ENCODE results near the gene KNTC1.
"Not testable (repeated sequence)": the region's sequence is repeated elsewhere in the genome, so short reads cannot be mapped to it uniquely, and the experiment has no call there.

KNTC1 gene

GRCh38 chr12:122570006-122570405 is 43.0 kb downstream of the KNTC1 start:
- not testable (repeated sequence) for H3K4me1 ChIP-seq (ENCODE audit: control insufficient read depth in 1 of 2, insufficient read depth in 2 of 2, low read length in 2 of 2); H3K27ac ChIP-seq (ENCODE audit: low read length); H3K27me3 ChIP-seq (ENCODE audit: low read depth, low read length); H3K4me3 ChIP-seq (ENCODE audit: low read depth in 1 of 2, low read length in 2 of 2); H3K9me3 ChIP-seq (ENCODE audit: control insufficient read depth in 1 of 2, low read length in 2 of 2)
- peaks cover 7 to 13% of the 10 kb centered on the region in 2 donors for H3K36me3 ChIP-seq (ENCODE audit: control insufficient read depth in 1 of 2, insufficient read depth in 2 of 2, low read length in 2 of 2)

GRCh38 chr12:122571821-122572220 is 44.8 kb downstream of the KNTC1 start:
- Histone ChIP-seq H3K4me3 (ENCODE audit: low read depth in 1 of 2, low read length in 2 of 2) (no peak overlapping the region), H3K9me3 (ENCODE audit: control insufficient read depth in 1 of 2, low read length in 2 of 2) (no peaks in the 10 kb centered on the region), H3K36me3 (ENCODE audit: control insufficient read depth in 1 of 2, insufficient read depth in 2 of 2, low read length in 2 of 2) (peaks cover 17 to 23% of the 10 kb centered on the region in 2 donors), H3K27ac (ENCODE audit: low read length) (no peak overlapping the region), H3K27me3 (ENCODE audit: low read depth, low read length) (no peaks in the 10 kb centered on the region), H3K4me1 (ENCODE audit: control insufficient read depth in 1 of 2, insufficient read depth in 2 of 2, low read length in 2 of 2) (no peaks in the 10 kb centered on the region)

GRCh38 chr12:122583294-122583693 is 56.2 kb downstream of the KNTC1 start:
- not testable (repeated sequence) for H3K27ac ChIP-seq (ENCODE audit: low read length); H3K4me3 ChIP-seq (ENCODE audit: low read depth in 1 of 2, low read length in 2 of 2); H3K27me3 ChIP-seq (ENCODE audit: low read depth, low read length); H3K4me1 ChIP-seq (ENCODE audit: control insufficient read depth in 1 of 2, insufficient read depth in 2 of 2, low read length in 2 of 2); H3K36me3 ChIP-seq (ENCODE audit: control insufficient read depth in 1 of 2, insufficient read depth in 2 of 2, low read length in 2 of 2); H3K9me3 ChIP-seq (ENCODE audit: control insufficient read depth in 1 of 2, low read length in 2 of 2)

- Histone ChIP-seq H3K9me3 (ENCODE audit: control insufficient read depth in 1 of 2, low read length in 2 of 2) (no peaks in the 10 kb centered on the region), H3K27me3 (ENCODE audit: low read depth, low read length) (no peaks in the 10 kb centered on the region), H3K36me3 (ENCODE audit: control insufficient read depth in 1 of 2, insufficient read depth in 2 of 2, low read length in 2 of 2) (peaks cover 5 to 8% of the 10 kb centered on the region in 2 donors), H3K27ac (ENCODE audit: low read length) (no peak overlapping the region), H3K4me1 (ENCODE audit: control insufficient read depth in 1 of 2, insufficient read depth in 2 of 2, low read length in 2 of 2) (no peaks in the 10 kb centered on the region), H3K4me3 (ENCODE audit: low read depth in 1 of 2, low read length in 2 of 2) (no peak overlapping the region)
Observed at GRCh38 chr12:122584177-122584863, 57.3 kb downstream of the KNTC1 start.

GRCh38 chr12:122590990-122591389 is 63.9 kb downstream of the KNTC1 start:
- H3K36me3 ChIP-seq (ENCODE audit: control insufficient read depth in 1 of 2, insufficient read depth in 2 of 2, low read length in 2 of 2), result peaks cover 0 to 12% of the 10 kb centered on the region in 2 donors
- H3K4me1 ChIP-seq (ENCODE audit: control insufficient read depth in 1 of 2, insufficient read depth in 2 of 2, low read length in 2 of 2), result no peaks in the 10 kb centered on the region
- H3K4me3 ChIP-seq (ENCODE audit: low read depth in 1 of 2, low read length in 2 of 2), result no peak overlapping the region
- H3K27me3 ChIP-seq (ENCODE audit: low read depth, low read length), result no peaks in the 10 kb centered on the region
- no peak overlapping the region for H3K27ac ChIP-seq (ENCODE audit: low read length)
- no peaks in the 10 kb centered on the region for H3K9me3 ChIP-seq (ENCODE audit: control insufficient read depth in 1 of 2, low read length in 2 of 2)

- not testable (repeated sequence) for H3K4me3 ChIP-seq (ENCODE audit: low read depth in 1 of 2, low read length in 2 of 2); H3K27me3 ChIP-seq (ENCODE audit: low read depth, low read length); H3K4me1 ChIP-seq (ENCODE audit: control insufficient read depth in 1 of 2, insufficient read depth in 2 of 2, low read length in 2 of 2); H3K9me3 ChIP-seq (ENCODE audit: control insufficient read depth in 1 of 2, low read length in 2 of 2); H3K27ac ChIP-seq (ENCODE audit: low read length)
- peaks cover 0 to 12% of the 10 kb centered on the region in 2 donors for H3K36me3 ChIP-seq (ENCODE audit: control insufficient read depth in 1 of 2, insufficient read depth in 2 of 2, low read length in 2 of 2)
Observed at GRCh38 chr12:122591966-122592365, 64.9 kb downstream of the KNTC1 start.

GRCh38 chr12:122592543-122592942 is 65.5 kb downstream of the KNTC1 start:
- H3K27ac ChIP-seq (ENCODE audit: low read length); H3K9me3 ChIP-seq (ENCODE audit: control insufficient read depth in 1 of 2, low read length in 2 of 2); H3K4me1 ChIP-seq (ENCODE audit: control insufficient read depth in 1 of 2, insufficient read depth in 2 of 2, low read length in 2 of 2); H3K27me3 ChIP-seq (ENCODE audit: low read depth, low read length); H3K4me3 ChIP-seq (ENCODE audit: low read depth in 1 of 2, low read length in 2 of 2): not testable (repeated sequence)
- H3K36me3 ChIP-seq (ENCODE audit: control insufficient read depth in 1 of 2, insufficient read depth in 2 of 2, low read length in 2 of 2), result peaks cover 0 to 12% of the 10 kb centered on the region in 2 donors

- Histone ChIP-seq H3K9me3 (ENCODE audit: control insufficient read depth in 1 of 2, low read length in 2 of 2) (no peaks in the 10 kb centered on the region), H3K4me3 (ENCODE audit: low read depth in 1 of 2, low read length in 2 of 2) (no peak overlapping the region), H3K36me3 (ENCODE audit: control insufficient read depth in 1 of 2, insufficient read depth in 2 of 2, low read length in 2 of 2) (peaks cover 0 to 12% of the 10 kb centered on the region in 2 donors), H3K4me1 (ENCODE audit: control insufficient read depth in 1 of 2, insufficient read depth in 2 of 2, low read length in 2 of 2) (no peaks in the 10 kb centered on the region), H3K27me3 (ENCODE audit: low read depth, low read length) (no peaks in the 10 kb centered on the region), H3K27ac (ENCODE audit: low read length) (no peak overlapping the region)
Observed at GRCh38 chr12:122593910-122594309, 66.9 kb downstream of the KNTC1 start.

GRCh38 chr12:122596838-122597237 is 69.8 kb downstream of the KNTC1 start:
- no peaks in the 10 kb centered on the region for H3K4me1 ChIP-seq (ENCODE audit: control insufficient read depth in 1 of 2, insufficient read depth in 2 of 2, low read length in 2 of 2)
- peaks cover 0 to 4% of the 10 kb centered on the region in 2 donors for H3K36me3 ChIP-seq (ENCODE audit: control insufficient read depth in 1 of 2, insufficient read depth in 2 of 2, low read length in 2 of 2)
- no peak overlapping the region for H3K27ac ChIP-seq (ENCODE audit: low read length)
- no peaks in the 10 kb centered on the region for H3K9me3 ChIP-seq (ENCODE audit: control insufficient read depth in 1 of 2, low read length in 2 of 2)
- H3K4me3 ChIP-seq (ENCODE audit: low read depth in 1 of 2, low read length in 2 of 2), result no peak overlapping the region
- no peaks in the 10 kb centered on the region for H3K27me3 ChIP-seq (ENCODE audit: low read depth, low read length)

GRCh38 chr12:122602456-122602855 is 75.4 kb downstream of the KNTC1 start:
- no peaks in the 10 kb centered on the region for H3K9me3 ChIP-seq (ENCODE audit: control insufficient read depth in 1 of 2, low read length in 2 of 2)
- H3K4me1 ChIP-seq (ENCODE audit: control insufficient read depth in 1 of 2, insufficient read depth in 2 of 2, low read length in 2 of 2), result no peaks in the 10 kb centered on the region
- H3K27ac ChIP-seq (ENCODE audit: low read length), result no peak overlapping the region
- H3K36me3 ChIP-seq (ENCODE audit: control insufficient read depth in 1 of 2, insufficient read depth in 2 of 2, low read length in 2 of 2), result peaks cover 3 to 5% of the 10 kb centered on the region in 2 donors
- H3K4me3 ChIP-seq (ENCODE audit: low read depth in 1 of 2, low read length in 2 of 2), result no peak overlapping the region
- H3K27me3 ChIP-seq (ENCODE audit: low read depth, low read length), result no peaks in the 10 kb centered on the region

- Histone ChIP-seq H3K4me3 (ENCODE audit: low read depth in 1 of 2, low read length in 2 of 2) (no peak overlapping the region), H3K4me1 (ENCODE audit: control insufficient read depth in 1 of 2, insufficient read depth in 2 of 2, low read length in 2 of 2) (no peaks in the 10 kb centered on the region), H3K36me3 (ENCODE audit: control insufficient read depth in 1 of 2, insufficient read depth in 2 of 2, low read length in 2 of 2) (peaks cover 10 to 11% of the 10 kb centered on the region in 2 donors), H3K9me3 (ENCODE audit: control insufficient read depth in 1 of 2, low read length in 2 of 2) (no peaks in the 10 kb centered on the region), H3K27ac (ENCODE audit: low read length) (no peak overlapping the region), H3K27me3 (ENCODE audit: low read depth, low read length) (no peaks in the 10 kb centered on the region)
Observed at GRCh38 chr12:122604993-122605392, 77.9 kb downstream of the KNTC1 start.

GRCh38 chr12:122609732-122610131 is 82.7 kb downstream of the KNTC1 start:
- Histone ChIP-seq H3K4me1 (ENCODE audit: control insufficient read depth in 1 of 2, insufficient read depth in 2 of 2, low read length in 2 of 2) (peaks cover 0 to 4% of the 10 kb centered on the region in 2 donors), H3K27ac (ENCODE audit: low read length) (no peak overlapping the region), H3K4me3 (ENCODE audit: low read depth in 1 of 2, low read length in 2 of 2) (no peak overlapping the region), H3K27me3 (ENCODE audit: low read depth, low read length) (no peaks in the 10 kb centered on the region), H3K9me3 (ENCODE audit: control insufficient read depth in 1 of 2, low read length in 2 of 2) (no peaks in the 10 kb centered on the region), H3K36me3 (ENCODE audit: control insufficient read depth in 1 of 2, insufficient read depth in 2 of 2, low read length in 2 of 2) (peaks cover 14 to 23% of the 10 kb centered on the region in 2 donors)
